Measurements from ENCODE around the gene EIF4E2. TPM values are rescaled to one million over a fixed set of nuclear protein-coding genes. Genes with fewer than 3 reads are reported as not detected.

Gene EIF4E2
- total RNA-seq, 3 donors from 2014 or later (not counting 1 experiment from before 2014, with no cell fraction given), result 62.2 to 67.6 (median 63.5) TPM

- ATAC-seq (no peak), DNase-seq (no peak)
- Histone ChIP-seq H3K36me3 (ENCODE audit: control insufficient read depth, insufficient read depth, low read length) (no peaks in the 10 kb centered on the region), H3K27me3 (ENCODE audit: control insufficient read depth, insufficient read depth, low read length) (no peaks in the 10 kb centered on the region), H3K4me3 (ENCODE audit: low read length) (no peak overlapping the region), H3K9me3 (ENCODE audit: control insufficient read depth, insufficient read depth, low read length) (no peaks in the 10 kb centered on the region), H3K4me1 (ENCODE audit: control insufficient read depth, insufficient read depth, low read length) (no peaks in the 10 kb centered on the region), H3K27ac (ENCODE audit: low read length) (no peak overlapping the region)
- Mint-ChIP-seq H3K4me1 (no peaks in the 10 kb centered on the region), H3K4me3 (no peak overlapping the region), H3K36me3 (no peaks in the 10 kb centered on the region), H3K27me3 (ENCODE audit: low read depth in 2 of 2) (no peaks in the 10 kb centered on the region), H3K9me3 (no peaks in the 10 kb centered on the region), H3K27ac (no peak overlapping the region)
- intact Hi-C loops (cut with micrococcal nuclease), result no loop called here
- WGBS (ENCODE audit: insufficient coverage), result 88% methylated on average over 17 of the region's 18 CpGs
- TF ChIP-seq, protein P1, sequence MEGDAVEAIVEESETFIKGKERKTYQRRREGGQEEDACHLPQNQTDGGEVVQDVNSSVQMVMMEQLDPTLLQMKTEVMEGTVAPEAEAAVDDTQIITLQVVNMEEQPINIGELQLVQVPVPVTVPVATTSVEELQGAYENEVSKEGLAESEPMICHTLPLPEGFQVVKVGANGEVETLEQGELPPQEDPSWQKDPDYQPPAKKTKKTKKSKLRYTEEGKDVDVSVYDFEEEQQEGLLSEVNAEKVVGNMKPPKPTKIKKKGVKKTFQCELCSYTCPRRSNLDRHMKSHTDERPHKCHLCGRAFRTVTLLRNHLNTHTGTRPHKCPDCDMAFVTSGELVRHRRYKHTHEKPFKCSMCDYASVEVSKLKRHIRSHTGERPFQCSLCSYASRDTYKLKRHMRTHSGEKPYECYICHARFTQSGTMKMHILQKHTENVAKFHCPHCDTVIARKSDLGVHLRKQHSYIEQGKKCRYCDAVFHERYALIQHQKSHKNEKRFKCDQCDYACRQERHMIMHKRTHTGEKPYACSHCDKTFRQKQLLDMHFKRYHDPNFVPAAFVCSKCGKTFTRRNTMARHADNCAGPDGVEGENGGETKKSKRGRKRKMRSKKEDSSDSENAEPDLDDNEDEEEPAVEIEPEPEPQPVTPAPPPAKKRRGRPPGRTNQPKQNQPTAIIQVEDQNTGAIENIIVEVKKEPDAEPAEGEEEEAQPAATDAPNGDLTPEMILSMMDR (IDR thresholded peaks at IDR 0.05), result no peak
These were observed 38.4 kb downstream of the EIF4E2 start for GRCh38 chr2:232588680-232589585.

- 86% methylated on average over 3 of the region's 3 CpGs for WGBS (ENCODE audit: insufficient coverage)
- H3K27me3 ChIP-seq (ENCODE audit: control insufficient read depth, insufficient read depth, low read length), result no peaks in the 10 kb centered on the region
- no peak for DNase-seq
- no peaks in the 10 kb centered on the region for H3K9me3 Mint-ChIP-seq
- intact Hi-C loops (cut with micrococcal nuclease), result no loop called here
- no peaks in the 10 kb centered on the region for H3K4me1 ChIP-seq (ENCODE audit: control insufficient read depth, insufficient read depth, low read length)
- H3K4me3 ChIP-seq (ENCODE audit: low read length), result no peak overlapping the region
- no peaks in the 10 kb centered on the region for H3K4me1 Mint-ChIP-seq
- no peaks in the 10 kb centered on the region for H3K36me3 ChIP-seq (ENCODE audit: control insufficient read depth, insufficient read depth, low read length)
- TF ChIP-seq, protein P1 (IDR thresholded peaks at IDR 0.05), result no peak
- H3K27ac ChIP-seq (ENCODE audit: low read length), result no peak overlapping the region
- no peak overlapping the region for H3K27ac Mint-ChIP-seq
- H3K36me3 Mint-ChIP-seq, result no peaks in the 10 kb centered on the region
- no peak for ATAC-seq
- H3K27me3 Mint-ChIP-seq (ENCODE audit: low read depth in 2 of 2), result no peaks in the 10 kb centered on the region
- no peak overlapping the region for H3K4me3 Mint-ChIP-seq
- H3K9me3 ChIP-seq (ENCODE audit: control insufficient read depth, insufficient read depth, low read length), result no peaks in the 10 kb centered on the region
These were observed 42.4 kb downstream of the EIF4E2 start for GRCh38 chr2:232592772-232593395.

GRCh38 chr2:232593982-232594381 lies 43.5 kb downstream of the EIF4E2 start:
- Mint-ChIP-seq H3K9me3 (no peaks in the 10 kb centered on the region), H3K27me3 (ENCODE audit: low read depth in 2 of 2) (no peaks in the 10 kb centered on the region), H3K4me1 (no peaks in the 10 kb centered on the region), H3K36me3 (no peaks in the 10 kb centered on the region), H3K4me3 (no peak overlapping the region), H3K27ac (no peak overlapping the region)
- H3K9me3 ChIP-seq (ENCODE audit: control insufficient read depth, insufficient read depth, low read length), result no peaks in the 10 kb centered on the region
- WGBS (ENCODE audit: insufficient coverage), result 82% methylated on average over 6 of the region's 7 CpGs
- TF ChIP-seq, protein P1 (IDR thresholded peaks at IDR 0.05), result no peak
- intact Hi-C loops (cut with micrococcal nuclease), result no loop called here
- H3K27ac ChIP-seq (ENCODE audit: low read length), result no peak overlapping the region
- no peaks in the 10 kb centered on the region for H3K4me1 ChIP-seq (ENCODE audit: control insufficient read depth, insufficient read depth, low read length)
- no peak overlapping the region for H3K4me3 ChIP-seq (ENCODE audit: low read length)
- DNase-seq (no peak), ATAC-seq (no peak)
- no peaks in the 10 kb centered on the region for H3K36me3 ChIP-seq (ENCODE audit: control insufficient read depth, insufficient read depth, low read length)
- H3K27me3 ChIP-seq (ENCODE audit: control insufficient read depth, insufficient read depth, low read length), result no peaks in the 10 kb centered on the region
